ENCODE measurements around the gene TTC9.

DNA sequence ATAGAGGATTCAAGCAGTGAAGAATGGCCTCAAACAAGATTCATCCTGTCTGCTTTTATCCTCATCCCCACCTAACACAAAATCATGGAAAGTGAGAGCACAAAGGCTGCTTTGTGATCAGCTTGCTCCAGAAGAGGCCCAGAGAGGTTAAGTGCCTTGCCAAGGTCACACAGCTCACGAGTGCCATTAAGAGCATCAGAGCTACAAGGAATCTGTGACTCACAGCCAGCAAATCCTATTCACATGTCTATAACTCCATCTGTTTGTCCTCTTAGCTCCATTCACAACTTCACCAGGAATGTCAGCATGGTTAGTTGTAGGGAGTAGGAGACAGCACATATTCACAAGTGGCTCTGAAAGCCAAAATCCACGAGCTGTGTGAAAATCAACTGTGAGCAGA, 79.8 kb downstream of the TTC9 start:
- TF ChIP-seq CTCF (IDR thresholded peaks at IDR 0.05) (no peak), POLR2A (IDR thresholded peaks at IDR 0.05) (no peak)
